HG03342 (cell line): ENCODE results near the gene ROPN1.

Experiments used
- ATAC-seq: cut with Tn5 transposase; IDR thresholded peaks from one replicate; pipeline ENCODE4 v1.9.1; 2021; ENCODE audit warnings: mild to moderate bottlenecking, moderate library complexity; ENCODE audit not compliant: unreplicated experiment

ROPN1 gene

GRCh38 chr3:123951522-123952447 lies 40.1 kb downstream of the ROPN1 start:
- no peak for ATAC-seq

- ATAC-seq: no peak
Observed at GRCh38 chr3:123949641-123950040, 42.3 kb downstream of the ROPN1 start.

GRCh38 chr3:123948449-123948848 lies 43.5 kb downstream of the ROPN1 start:
- ATAC-seq: no peak

GRCh38 chr3:123947482-123947881 lies 44.4 kb downstream of the ROPN1 start:
- no peak for ATAC-seq

GRCh38 chr3:123941542-123941941 lies 50.4 kb downstream of the ROPN1 start:
- no peak for ATAC-seq

- ATAC-seq: no peak
Observed at GRCh38 chr3:123941121-123941520, 50.8 kb downstream of the ROPN1 start.

GRCh38 chr3:123939706-123940105 lies 52.2 kb downstream of the ROPN1 start:
- ATAC-seq: no peak

GRCh38 chr3:123936400-123936799 lies 55.5 kb downstream of the ROPN1 start:
- ATAC-seq: no peak

- ATAC-seq: no peak
Observed at GRCh38 chr3:123935830-123936229, 56.1 kb downstream of the ROPN1 start.

GRCh38 chr3:123934250-123934649 lies 57.7 kb downstream of the ROPN1 start:
- no peak for ATAC-seq

GRCh38 chr3:123930445-123930844 lies 61.5 kb downstream of the ROPN1 start:
- ATAC-seq: no peak

- no peak for ATAC-seq
Observed at GRCh38 chr3:123929325-123929724, 62.6 kb downstream of the ROPN1 start.

GRCh38 chr3:123926396-123926795 lies 65.5 kb downstream of the ROPN1 start:
- ATAC-seq: no peak

GRCh38 chr3:123920868-123921267 lies 71.1 kb downstream of the ROPN1 start:
- no peak for ATAC-seq

GRCh38 chr3:123920383-123920782 lies 71.5 kb downstream of the ROPN1 start:
- no peak for ATAC-seq

- no peak for ATAC-seq
Observed at GRCh38 chr3:123919353-123919752, 72.6 kb downstream of the ROPN1 start.
